Upper lobe of left lung (tissue), 4 donors: ENCODE data around the gene FBXO27.

Source experiments
- CTCF ChIP-seq, 6 experiments: fragments of 450-650 bp in 4 of 6; fragments of 200-600 bp in 2 of 6; sonication (generic) in 2 of 6; IDR thresholded peaks; one replicate each; pipeline ENCODE4 v1.5.1; 2016 to 2019; ENCODE audit warnings: antibody characterized with exemption in 6 of 6
- EP300 ChIP-seq, 4 donors: sonication (generic); formaldehyde crosslinking; IDR thresholded peaks; one replicate each; pipeline ENCODE4 v1.5.1; 2017; ENCODE audit warnings: antibody characterized with exemption in 4 of 4, control low read depth in 2 of 4
- POLR2A ChIP-seq, 4 donors: fragments of 450-650 bp; IDR thresholded peaks; one replicate each; pipeline ENCODE4 v1.5.1; 2016 to 2017; ENCODE audit warnings: antibody characterized with exemption in 4 of 4, mild to moderate bottlenecking in 2 of 4
- POLR2AphosphoS5 ChIP-seq, 2 donors: sonication (generic); formaldehyde crosslinking; IDR thresholded peaks; one replicate each; pipeline ENCODE4 v1.5.1; 2017; ENCODE audit warnings: antibody characterized with exemption in 2 of 2

- TF ChIP-seq CTCF (IDR thresholded peaks at IDR 0.05): no peak
- no peak for TF ChIP-seq POLR2A (IDR thresholded peaks at IDR 0.05)
- TF ChIP-seq POLR2AphosphoS5 (IDR thresholded peaks at IDR 0.05): no peak
- no peak for TF ChIP-seq EP300 (IDR thresholded peaks at IDR 0.05)
Observed at GRCh38 chr19:39007096-39007495, 25.3 kb downstream of the FBXO27 start.
